GM12874 (cell line): ENCODE results near the gene ARFGAP1.

Experiments
- TF ChIP-seq, protein P1 (sequence below): IDR thresholded peaks from 2 replicates; pipeline ENCODE4 v1.5.1; 2011; ENCODE audit warnings: low read depth, mild to moderate bottlenecking, control low read depth, low read length, moderate library complexity; ENCODE audit not compliant: insufficient read depth

Gene ARFGAP1

DNA sequence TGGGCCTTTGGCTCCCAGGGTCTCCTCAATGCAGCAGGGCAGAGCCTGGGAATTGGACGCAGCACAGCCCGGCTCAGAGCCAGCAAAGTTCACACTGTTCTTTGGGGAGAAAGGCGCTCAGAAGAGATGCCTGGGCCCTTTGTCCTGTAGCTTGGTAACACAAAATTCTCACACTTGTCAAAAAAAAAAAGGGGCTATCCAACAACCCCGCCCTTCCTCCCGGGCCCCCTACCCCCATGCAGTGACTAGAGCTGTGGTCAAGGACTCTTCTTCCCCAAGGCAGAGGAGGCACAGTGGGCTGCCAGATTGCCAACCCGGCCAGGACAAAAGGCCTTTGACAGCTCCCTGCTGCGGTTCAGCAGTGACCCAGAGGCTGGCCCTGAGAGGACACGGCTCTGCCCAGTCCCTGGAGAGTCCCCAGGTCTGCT is 20.3 kb upstream of the ARFGAP1 start:
- TF ChIP-seq, protein P1, sequence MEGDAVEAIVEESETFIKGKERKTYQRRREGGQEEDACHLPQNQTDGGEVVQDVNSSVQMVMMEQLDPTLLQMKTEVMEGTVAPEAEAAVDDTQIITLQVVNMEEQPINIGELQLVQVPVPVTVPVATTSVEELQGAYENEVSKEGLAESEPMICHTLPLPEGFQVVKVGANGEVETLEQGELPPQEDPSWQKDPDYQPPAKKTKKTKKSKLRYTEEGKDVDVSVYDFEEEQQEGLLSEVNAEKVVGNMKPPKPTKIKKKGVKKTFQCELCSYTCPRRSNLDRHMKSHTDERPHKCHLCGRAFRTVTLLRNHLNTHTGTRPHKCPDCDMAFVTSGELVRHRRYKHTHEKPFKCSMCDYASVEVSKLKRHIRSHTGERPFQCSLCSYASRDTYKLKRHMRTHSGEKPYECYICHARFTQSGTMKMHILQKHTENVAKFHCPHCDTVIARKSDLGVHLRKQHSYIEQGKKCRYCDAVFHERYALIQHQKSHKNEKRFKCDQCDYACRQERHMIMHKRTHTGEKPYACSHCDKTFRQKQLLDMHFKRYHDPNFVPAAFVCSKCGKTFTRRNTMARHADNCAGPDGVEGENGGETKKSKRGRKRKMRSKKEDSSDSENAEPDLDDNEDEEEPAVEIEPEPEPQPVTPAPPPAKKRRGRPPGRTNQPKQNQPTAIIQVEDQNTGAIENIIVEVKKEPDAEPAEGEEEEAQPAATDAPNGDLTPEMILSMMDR = no peak

DNA sequence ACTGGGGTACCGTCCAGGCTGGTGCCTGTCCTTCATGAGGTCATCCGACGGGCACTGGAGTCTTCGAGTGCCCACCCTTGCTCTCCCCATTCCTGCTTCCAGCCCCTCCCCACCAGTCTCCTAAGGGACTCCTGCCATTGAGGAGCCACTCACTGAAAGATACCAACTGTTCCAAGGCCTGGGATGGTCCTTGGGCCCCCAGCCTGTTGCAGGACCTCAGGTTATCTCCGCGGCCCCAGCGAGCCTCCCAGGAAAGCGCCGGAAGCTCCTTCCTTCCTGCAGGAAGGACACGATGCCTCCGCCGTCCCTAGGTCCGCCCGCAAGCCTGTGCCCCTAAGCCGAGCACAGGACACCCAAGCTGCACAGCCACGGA is 19.6 kb upstream of the ARFGAP1 start:
- TF ChIP-seq, protein P1 = no peak

DNA sequence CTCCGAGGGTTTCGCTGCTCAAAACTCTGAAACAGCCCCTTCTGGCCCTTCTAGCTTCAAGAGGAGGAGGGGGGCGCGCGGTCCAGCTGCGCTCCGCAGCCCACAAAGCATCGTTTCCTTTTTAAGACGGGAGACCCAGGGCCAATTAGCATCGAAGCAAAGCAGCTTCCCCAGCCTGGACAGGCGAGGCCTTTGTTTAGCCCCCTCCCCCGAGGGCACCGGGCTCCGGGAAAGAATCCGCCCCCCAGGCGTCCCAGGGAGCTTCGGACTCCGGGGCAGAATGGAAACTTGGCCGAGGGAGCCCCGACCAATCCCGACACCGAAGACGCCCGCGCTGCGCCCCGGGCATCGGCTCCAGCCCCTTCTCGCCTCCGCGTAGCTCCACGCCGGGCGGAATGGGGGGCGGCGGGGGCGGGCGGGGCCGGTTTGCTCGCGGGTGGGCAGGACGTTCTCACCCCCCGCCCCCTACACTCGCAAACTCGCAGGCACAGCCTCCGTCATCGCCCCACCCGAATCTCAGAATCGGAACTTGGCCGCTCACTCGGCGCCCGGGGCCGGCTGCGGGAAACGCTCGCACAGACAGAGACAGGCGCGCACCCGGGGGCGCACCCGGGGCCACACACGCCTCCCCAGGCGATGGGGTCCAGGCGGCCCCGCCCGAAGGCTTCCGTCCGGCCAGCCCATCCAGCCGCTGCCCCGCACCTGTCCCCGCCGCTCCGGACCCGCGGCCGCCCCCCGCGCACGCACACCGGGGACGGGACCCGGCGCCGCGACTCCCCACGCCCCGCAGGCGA is 19.0 kb upstream of the ARFGAP1 start:
- TF ChIP-seq, protein P1 = no peak

DNA sequence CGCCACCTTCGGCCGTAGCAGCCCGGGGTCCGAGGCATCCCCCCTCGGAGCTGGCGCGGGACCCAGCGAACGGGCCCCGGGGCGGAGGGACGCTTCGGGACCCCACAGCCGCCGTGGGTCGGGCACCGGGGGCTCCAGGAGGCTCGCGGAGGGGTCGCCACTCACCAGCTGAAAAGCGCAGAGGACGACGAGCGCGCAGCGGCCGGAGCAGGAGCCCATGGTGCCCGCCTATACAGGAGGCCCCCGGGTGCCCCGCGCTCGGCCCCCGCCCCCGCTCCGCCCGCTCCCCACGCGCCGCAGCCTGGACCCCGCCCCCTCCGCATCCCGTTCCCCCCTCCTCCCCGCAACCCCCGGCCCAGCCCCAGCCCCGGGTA is 18.4 kb upstream of the ARFGAP1 start, which contains the start of gene NKAIN4:
Gene NKAIN4 (minus strand): TSS at position 232 of the 374 bp plus-strand sequence. CDS start 13 bp downstream, at position 219.
- TF ChIP-seq, protein P1 = no peak

DNA sequence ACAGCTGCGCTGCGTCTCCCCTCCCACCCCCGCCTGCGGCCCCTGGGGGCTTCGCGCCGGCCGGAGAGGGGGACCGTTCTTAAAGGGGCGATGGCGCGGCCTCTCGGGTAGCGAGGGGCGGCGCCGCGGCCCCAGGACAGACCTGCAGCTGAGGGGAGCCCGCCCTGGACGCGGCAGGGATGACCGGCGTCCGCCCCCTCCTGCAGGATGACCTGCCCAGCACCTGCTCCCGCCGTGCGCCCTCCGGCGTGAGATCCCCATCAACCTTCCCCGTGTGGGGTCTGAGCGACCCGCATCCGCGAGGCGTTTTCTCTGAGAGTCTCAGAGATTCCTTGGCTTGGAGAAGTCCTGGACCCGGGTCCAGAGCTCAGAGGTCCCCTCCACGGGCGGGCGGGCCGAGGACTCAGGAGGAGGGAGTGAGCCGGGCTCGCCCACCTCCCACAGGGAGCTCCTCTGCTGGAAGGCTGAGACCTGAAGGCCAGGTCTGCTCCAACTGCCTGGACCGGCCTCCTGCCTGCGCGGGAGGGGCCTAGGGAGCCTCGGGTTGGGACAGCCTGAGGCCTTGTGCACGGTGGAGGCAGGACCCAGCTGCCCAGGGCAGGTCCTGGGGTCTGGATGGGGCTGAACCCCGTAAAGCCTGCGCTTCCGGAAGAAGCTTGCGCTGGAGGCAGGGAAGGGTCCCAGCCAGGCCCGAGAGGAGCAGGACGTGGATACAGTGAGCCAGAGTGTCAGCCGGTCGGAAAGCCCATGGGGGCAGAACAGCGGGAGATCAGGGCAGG is 17.8 kb upstream of the ARFGAP1 start:
- TF ChIP-seq, protein P1 = peak; percentile 36; the same call in 1 of the 2 replicates

DNA sequence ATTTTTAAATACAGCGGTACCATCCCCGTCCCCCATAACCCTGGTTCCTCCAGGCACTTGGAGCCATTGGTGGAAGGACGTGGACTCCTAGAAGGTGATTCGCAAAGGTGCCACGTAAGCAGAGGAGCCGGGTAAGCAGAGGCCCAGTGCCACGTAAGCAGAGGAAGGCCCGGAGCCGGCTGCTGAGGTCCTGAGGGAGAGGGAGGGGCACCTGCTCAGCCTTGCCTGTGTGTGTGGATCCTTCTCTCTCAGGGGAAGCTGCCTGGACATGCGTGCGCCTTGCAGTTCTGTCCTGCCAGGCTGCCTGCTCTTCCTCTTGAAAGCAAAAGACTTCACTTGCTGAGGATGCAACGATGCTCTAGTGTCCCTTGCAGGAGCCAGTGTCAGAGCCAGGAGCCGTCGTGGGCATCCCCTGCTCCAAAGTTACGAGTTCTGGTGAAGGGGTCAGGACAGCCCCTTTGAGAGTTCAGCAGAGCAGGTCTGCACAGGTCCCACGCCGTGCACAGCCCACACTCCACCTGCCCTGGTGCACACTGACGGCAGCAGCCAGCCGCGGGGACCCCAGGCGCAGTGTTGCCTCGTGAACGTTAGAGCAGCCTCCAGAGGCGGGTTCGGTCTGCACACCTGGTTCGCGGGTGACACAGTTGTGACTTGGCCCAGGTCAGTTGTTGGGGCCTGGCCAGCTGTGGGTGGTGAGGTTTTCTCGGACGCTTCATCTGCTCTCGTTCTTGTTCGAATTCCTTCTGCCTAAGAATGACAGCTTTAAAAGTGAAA is 16.5 kb upstream of the ARFGAP1 start:
- TF ChIP-seq, protein P1 = no peak

DNA sequence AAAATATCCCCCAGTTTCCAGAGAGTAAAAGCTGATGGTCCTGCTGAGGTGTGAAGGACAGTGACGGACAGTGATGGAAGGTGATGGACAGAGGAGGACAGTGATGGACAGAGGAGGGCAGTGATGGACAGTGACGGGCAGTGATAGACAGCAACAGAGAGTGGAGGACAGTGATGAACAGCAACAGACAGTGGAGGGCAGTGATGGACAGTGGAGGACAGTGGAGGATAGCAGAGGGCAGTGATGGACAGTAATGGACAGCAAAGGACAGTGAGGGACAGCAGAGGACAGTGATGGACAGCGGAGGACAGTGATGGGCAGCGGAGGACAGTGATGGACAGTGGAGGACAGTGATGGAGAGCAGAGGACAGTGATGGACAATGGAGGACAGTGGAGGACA is 15.7 kb upstream of the ARFGAP1 start:
- TF ChIP-seq, protein P1 = no peak
